H1 (cell line): ENCODE measurements around the gene SLC6A7. TPM values are rescaled to one million over a fixed set of nuclear protein-coding genes. Genes with fewer than 3 reads are reported as not detected.

Experiments used
- CTCF ChIA-PET: fragments of 300-600 bp; sonication (Branson Sonifier 250); formaldehyde crosslinking; loops from one replicate; lab custom pipeline; 2021; ENCODE audit not compliant: partially characterized antibody; lab: Charles Lee
- POLR2A ChIA-PET: fragments of 300-600 bp; sonication (Branson Sonifier 250); formaldehyde crosslinking; loops from one replicate; lab custom pipeline; 2021; ENCODE audit warnings: inconsistent platforms; ENCODE audit not compliant: partially characterized antibody; lab: Charles Lee
- DNase-seq, 2 experiments: peaks; one replicate each; pipeline versions ENCODE4 v3.0.0 to v3.0.0-alpha.2; 2010 to 2022; ENCODE audit warnings: low spot score in 2 of 2, low read depth in 1 of 2, mixed read lengths in 1 of 2
- FAIRE-seq: peaks from 2 replicates; lab custom pipeline; 2011; peaks lifted over from hg19 to GRCh38; lab: Jason Lieb, UNC
- H2AFZ ChIP-seq: 2 replicates; pipeline ENCODE4 v1.8.1; 2012; ENCODE audit warnings: low read length, inconsistent platforms
- H2AK5ac ChIP-seq: 2 replicates; pipeline ENCODE4 v1.6.1; 2013; ENCODE audit warnings: low read depth, low read length
- H2BK120ac ChIP-seq: replicated peaks from 2 replicates; pipeline ENCODE3; 2013; ENCODE audit warnings: low read depth, low read length, inconsistent platforms
- H2BK12ac ChIP-seq: 2 replicates; pipeline ENCODE4 v1.6.1; 2013; ENCODE audit warnings: low read depth, low read length
- H2BK15ac ChIP-seq: 2 replicates; pipeline ENCODE4 v1.6.1; 2013; ENCODE audit warnings: low read length
- H2BK20ac ChIP-seq: 2 replicates; pipeline ENCODE4 v1.6.1; 2013; ENCODE audit warnings: low read length
- H2BK5ac ChIP-seq: 2 replicates; pipeline ENCODE4 v1.6.1; 2013; ENCODE audit warnings: low read depth, low read length
- H3K14ac ChIP-seq: 2 replicates; pipeline ENCODE4 v1.6.1; 2013; ENCODE audit warnings: inconsistent platforms; ENCODE audit not compliant: insufficient read length
- H3K18ac ChIP-seq: 2 replicates; pipeline ENCODE4 v1.6.1; 2013; ENCODE audit warnings: low read length; ENCODE audit errors: extremely low read depth
- H3K23ac ChIP-seq: 2 replicates; pipeline ENCODE4 v1.6.1; 2013; ENCODE audit warnings: inconsistent platforms; ENCODE audit not compliant: insufficient read length
- H3K23me2 ChIP-seq: 2 replicates; pipeline ENCODE4 v1.6.1; 2013; ENCODE audit warnings: low read depth, low read length
- H3K27ac ChIP-seq: 2 replicates; pipeline ENCODE4 v1.6.1; 2011; ENCODE audit warnings: low read depth, low read length, inconsistent platforms
- H3K27me3 ChIP-seq, 4 experiments: replicated peaks in 1 of 4; 1 replicate in 1 of 4; 2 replicates in 3 of 4; pipeline versions ENCODE4 v1.6.1 to v1.8.1; 2011 to 2013; ENCODE audit warnings: low read length in 3 of 4, mild to moderate bottlenecking in 3 of 4, inconsistent platforms in 2 of 4, mixed read lengths in 2 of 4, moderate library complexity in 1 of 4; ENCODE audit not compliant: control insufficient read depth in 3 of 4, insufficient read depth in 3 of 4; ENCODE audit errors: extremely low read depth in 1 of 4
- H3K36me3 ChIP-seq, 4 experiments: 2 replicates each; pipeline versions ENCODE4 v1.6.1 to v1.8.1; 2011 to 2013; ENCODE audit warnings: mild to moderate bottlenecking in 4 of 4, low read length in 3 of 4, moderate library complexity in 2 of 4, control low read depth in 1 of 4, inconsistent platforms in 1 of 4; ENCODE audit not compliant: insufficient read depth in 4 of 4, control insufficient read depth in 2 of 4
- H3K4ac ChIP-seq: replicated peaks from 2 replicates; pipeline ENCODE3; 2013; ENCODE audit warnings: low read length, low read depth, mixed read lengths, inconsistent platforms; ENCODE audit not compliant: insufficient read length
- H3K4me1 ChIP-seq, 4 experiments: replicated peaks in 1 of 4; 1 replicate in 1 of 4; 2 replicates in 3 of 4; pipeline versions ENCODE4 v1.6.1 to v1.8.1; 2011 to 2013; ENCODE audit warnings: low read length in 3 of 4, inconsistent platforms in 2 of 4, mixed read lengths in 1 of 4; ENCODE audit not compliant: insufficient read depth in 4 of 4, control insufficient read depth in 3 of 4
- H3K4me2 ChIP-seq, 2 experiments: 2 replicates each; pipeline versions ENCODE4 v1.6.1 to v1.8.1; 2011 to 2013; ENCODE audit warnings: low read depth in 2 of 2, low read length in 2 of 2, control low read depth in 1 of 2, inconsistent platforms in 1 of 2, mild to moderate bottlenecking in 1 of 2; ENCODE audit not compliant: insufficient read depth in 1 of 2
- H3K4me3 ChIP-seq, 4 experiments: fragments of 200-600, 300-600 bp in 1 of 4; sonication (generic), shearing (Covaris generic), sonication (Bioruptor Twin) in 1 of 4; 2 replicates each; pipeline versions ENCODE4 v1.5.1 to v1.8.1; 2011 to 2016; ENCODE audit warnings: low read length in 4 of 4, low read depth in 3 of 4, control low read depth in 2 of 4, inconsistent platforms in 2 of 4, mild to moderate bottlenecking in 2 of 4, mixed read lengths in 1 of 4, moderate library complexity in 1 of 4; ENCODE audit not compliant: insufficient read depth in 2 of 4; ENCODE audit errors: extremely low read depth in 1 of 4
- H3K56ac ChIP-seq: replicated peaks from 2 replicates; pipeline ENCODE3; 2013; ENCODE audit warnings: low read depth, mild to moderate bottlenecking, mixed read lengths, low read length, inconsistent platforms; ENCODE audit not compliant: insufficient read length
- H3K79me1 ChIP-seq: 2 replicates; pipeline ENCODE4 v1.6.1; 2013; ENCODE audit warnings: low read depth, low read length, control low read depth
- H3K79me2 ChIP-seq, 2 experiments: 2 replicates each; pipeline versions ENCODE4 v1.6.1 to v1.8.1; 2012 to 2013; ENCODE audit warnings: low read length in 2 of 2, mild to moderate bottlenecking in 2 of 2, inconsistent platforms in 1 of 2; ENCODE audit not compliant: insufficient read depth in 2 of 2, control insufficient read depth in 1 of 2
- H3K9ac ChIP-seq, 4 experiments: replicated peaks in 1 of 4; 1 replicate in 1 of 4; 2 replicates in 3 of 4; pipeline versions ENCODE4 v1.6.1 to v1.8.1; 2011 to 2013; ENCODE audit warnings: low read depth in 3 of 4, low read length in 3 of 4, control low read depth in 2 of 4, mild to moderate bottlenecking in 2 of 4, moderate library complexity in 2 of 4, inconsistent platforms in 1 of 4; ENCODE audit errors: extremely low read depth in 1 of 4
- H3K9me3 ChIP-seq, 2 experiments: 2 replicates each; pipeline versions ENCODE4 v1.6.1 to v1.8.1; 2012 to 2013; ENCODE audit warnings: mild to moderate bottlenecking in 2 of 2, moderate library complexity in 2 of 2, control low read depth in 1 of 2, inconsistent platforms in 1 of 2, low read depth in 1 of 2, low read length in 1 of 2, mixed read lengths in 1 of 2; ENCODE audit not compliant: insufficient read depth in 2 of 2
- H4K20me1 ChIP-seq, 2 experiments: replicated peaks in 1 of 2; 2 replicates each; pipeline versions ENCODE3 to v1.8.1; 2011 to 2013; ENCODE audit warnings: inconsistent platforms in 2 of 2, low read length in 2 of 2, mild to moderate bottlenecking in 1 of 2; ENCODE audit not compliant: insufficient read depth in 2 of 2, control insufficient read depth in 1 of 2
- H4K5ac ChIP-seq: 2 replicates; pipeline ENCODE4 v1.6.1; 2013; ENCODE audit warnings: low read length, low read depth, mixed read lengths, inconsistent platforms; ENCODE audit not compliant: insufficient read length
- H4K8ac ChIP-seq: 2 replicates; pipeline ENCODE4 v1.8.0; 2013; ENCODE audit warnings: mild to moderate bottlenecking, moderate library complexity, low read length, inconsistent platforms; ENCODE audit not compliant: insufficient read depth; ENCODE audit errors: extremely low read depth
- H4K91ac ChIP-seq: replicated peaks from 2 replicates; pipeline ENCODE3; 2013; ENCODE audit warnings: low read length, mixed read lengths, inconsistent platforms; ENCODE audit not compliant: insufficient read length
- CTCF ChIP-seq, 3 experiments: IDR thresholded peaks; 1 replicate in 2 of 3; 2 replicates in 1 of 3; pipeline versions ENCODE4 v1.5.1 to v1.6.1; 2011; ENCODE audit warnings: low read length in 3 of 3, mild to moderate bottlenecking in 3 of 3, inconsistent platforms in 2 of 3, low read depth in 1 of 3, moderate library complexity in 1 of 3; ENCODE audit not compliant: insufficient read depth in 1 of 3; ENCODE audit errors: control extremely low read depth in 1 of 3
- KDM5A ChIP-seq: fragments of 200-600 bp; IDR thresholded peaks from 2 replicates; pipeline ENCODE4 v1.7.1; 2012; ENCODE audit warnings: mild to moderate bottlenecking, low read length, inconsistent platforms, mixed read lengths
- PHF8 ChIP-seq: fragments of 200-600 bp; sonication (generic); conservative IDR thresholded peaks from 2 replicates; pipeline ENCODE4 v1.7.1; 2012; ENCODE audit warnings: low read depth, mild to moderate bottlenecking, inconsistent platforms, low read length, moderate library complexity
- RNF2 ChIP-seq: fragments of 200-900, 300-1000 bp; sonication (generic); IDR thresholded peaks from 2 replicates; pipeline ENCODE4 v1.7.1; 2016; ENCODE audit warnings: borderline replicate concordance, low read depth, mild to moderate bottlenecking, antibody characterized with exemption, low read length; ENCODE audit not compliant: poor library complexity, severe bottlenecking; ENCODE audit errors: missing control alignments
- SIRT6 ChIP-seq: IDR thresholded peaks from one replicate; pipeline ENCODE4 v1.7.1; 2012; ENCODE audit warnings: low read length, inconsistent platforms
- YY1 ChIP-seq: IDR thresholded peaks from 2 replicates; pipeline ENCODE4 v1.6.1; 2011; ENCODE audit warnings: low read depth, mild to moderate bottlenecking, low read length
- WGBS, 2 experiments: shearing (Covaris generic) in 1 of 2; methylation state at CpG; one replicate each; pipeline versions ENCODE4 v1.1.6 to v1.1.7; 2013 to 2015; ENCODE audit warnings: low lambda C conversion rate in 2 of 2, mixed read lengths in 2 of 2, inconsistent platforms in 1 of 2, low coverage in 1 of 2, missing lambda C conversion rate in 1 of 2; ENCODE audit not compliant: insufficient replicate concordance in 2 of 2, insufficient coverage in 1 of 2, insufficient read length in 1 of 2; ENCODE audit errors: extremely low coverage in 1 of 2, missing lambda C conversion rate in 1 of 2; 5-methylcytosine and 5-hydroxymethylcytosine counted together
- polyA plus RNA-seq, 7 experiments: library from polyadenylated mRNA; depleted of rRNA in 3 of 7; stranded (reverse) in 5 of 7; unstranded in 2 of 7; fragments of >200 nt in 5 of 7; fragments of 200-250 nt in 2 of 7; gene quantifications; 1 replicate in 5 of 7; 2 replicates in 1 of 7; 4 replicates in 1 of 7; pipeline versions ENCODE4 v1.2.1 to v1.2.3, GENCODE V29; 2011 to 2013; ENCODE audit warnings: missing spikeins in 2 of 7, mixed read lengths in 2 of 7
- total RNA-seq: library from RNA; stranded (reverse); fragmentation: NEBNext Ultra II Directional; extraction: Animal tissue kit (Norgen Biotek cat#: 25700); gene quantifications from 2 replicates; pipeline ENCODE4 v1.2.1, GENCODE V29; 2021

The SLC6A7 gene
- total and polyA plus RNA-seq, 2 of the 8 experiments (the other 6 are each of a cell fraction or from before 2014, with no cell fraction given): 0.07 to 0.12 TPM

DNA sequence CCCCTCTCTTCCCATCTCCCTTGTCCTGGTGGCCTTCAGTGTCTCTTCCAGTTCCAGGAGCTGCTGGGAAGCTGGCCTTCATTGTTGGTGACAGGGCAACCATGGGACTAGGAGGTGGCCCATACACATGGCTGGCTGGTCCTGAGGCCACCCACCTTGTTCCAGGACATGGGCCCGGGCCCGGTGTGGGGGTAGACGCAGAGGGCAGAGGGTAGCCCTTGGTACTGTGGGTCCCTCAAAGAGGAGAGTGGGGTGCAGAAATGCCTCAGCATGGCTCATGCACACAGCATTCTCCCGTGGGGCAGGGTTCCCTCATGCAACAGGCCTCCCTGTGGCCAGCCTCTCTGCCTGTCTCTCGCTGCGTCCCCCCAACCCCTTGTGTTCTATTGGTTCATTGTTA lies 20.8 kb downstream of the SLC6A7 start:
- Histone ChIP-seq H3K18ac (peak overlapping the region; percentile 75; the same call in 1 of the 2 replicates), H3K23ac (no peak overlapping the region), H2BK20ac (peak overlapping the region; percentile 93; the same call in 1 of the 2 replicates), H3K79me1 (no peaks in the 10 kb centered on the region), H4K91ac (peak overlapping the region; percentile 92), H3K79me2 (no peaks in the 10 kb centered on the region), H2BK120ac (peak overlapping the region; percentile 81), H4K20me1 (no peaks in the 10 kb centered on the region), H2BK5ac (peak overlapping the region; percentile 66; the same call in 1 of the 2 replicates), H3K9ac (no peak overlapping the region), H3K9me3 (no peaks in the 10 kb centered on the region), H3K4me1 (peaks cover 6 to 44% (median 29%) of the 10 kb centered on the region in 4 experiments), H4K5ac (no peak overlapping the region), H3K56ac (no peak overlapping the region), H3K27me3 (peaks cover 0 to 3% (median 0%) of the 10 kb centered on the region in 4 experiments; a peak in 1 of 7 replicates), H3K4me2 (peak overlapping the region in 1 of 2 experiments; percentile 8; a peak in 1 of 4 replicates), H3K27ac (no peak overlapping the region), H2BK15ac (0 out of 2 replicates have a peak overlapping the region, but pooled peaks have one; percentile 72), H3K4ac (peak overlapping the region; percentile 83), H3K14ac (no peak overlapping the region), H4K8ac (no peak overlapping the region; the same call in 1 of the 2 replicates), H2AFZ (no peak overlapping the region), H3K36me3 (no peaks in the 10 kb centered on the region), H2BK12ac (peak overlapping the region; percentile 94; the same call in 1 of the 2 replicates), H3K4me3 (0 out of 8 replicates have a peak overlapping the region, but pooled peaks of 1 of the 4 experiments have one; percentile 7), H2AK5ac (peak overlapping the region; percentile 69; the same call in 1 of the 2 replicates), H3K23me2 (no peaks in the 10 kb centered on the region)
- POLR2A ChIA-PET: interaction anchor here (1.2 to 2.0 kb wide), 5 partner anchors 12 to 47 kb away, joined by 3 to 5 read pairs (median 3); no protein-coding TSS in a partner anchor
- TF ChIP-seq RNF2 (no peak), PHF8 (no peak), YY1 (no peak), CTCF (IDR thresholded peaks at IDR 0.05; ENCODE audit: control extremely low read depth in 1 of 3, insufficient read depth in 1 of 3, low read depth in 1 of 3, low read length in 3 of 3) (no peak), SIRT6 (no peak), KDM5A (no peak)
- DNase-seq (no peak), FAIRE-seq (no peak)
- WGBS, 2 experiments: 72% methylated on average over 6 of the region's 6 CpGs; no CpG with 5 or more reads in 1 of the 2 experiments
- CTCF ChIA-PET: interaction anchor here (0.6 to 22.9 kb wide), 11 partner anchors 8 to 154 kb away, joined by 3 to 406 read pairs (median 3); partner anchors contain the start of genes CDX1, PDGFRB and SLC6A7
